IMR-90 (cell line): Measurements from ENCODE around the gene DRC7.

Experiments
- MAFK ChIP-seq: IDR thresholded peaks from 2 replicates; pipeline ENCODE4 v1.6.1; 2012; ENCODE audit warnings: low read depth, low read length, improper control_type of control experiment
- MAZ ChIP-seq: IDR thresholded peaks from 2 replicates; pipeline ENCODE4 v1.6.1; 2012; ENCODE audit warnings: low read depth, mild to moderate bottlenecking, low read length, improper control_type of control experiment, moderate library complexity, borderline replicate concordance
- MXI1 ChIP-seq: IDR thresholded peaks from 2 replicates; pipeline ENCODE4 v1.6.1; 2012; ENCODE audit warnings: low read depth, mild to moderate bottlenecking, low read length, moderate library complexity, borderline replicate concordance
- POLR2A ChIP-seq: IDR thresholded peaks from 2 replicates; pipeline ENCODE4 v1.6.1; 2012; ENCODE audit warnings: mild to moderate bottlenecking, low read depth, low read length
- RAD21 ChIP-seq: IDR thresholded peaks from 2 replicates; pipeline ENCODE4 v1.6.1; 2012; ENCODE audit warnings: low read length, improper control_type of control experiment
- RFX5 ChIP-seq: IDR thresholded peaks from 2 replicates; pipeline ENCODE4 v1.8.0; 2012; ENCODE audit warnings: low read depth, mild to moderate bottlenecking, low read length, moderate library complexity
- SMC3 ChIP-seq: fragments of 150-350 bp; IDR thresholded peaks from 2 replicates; pipeline ENCODE4 v1.6.1; 2016; ENCODE audit warnings: low read depth, mild to moderate bottlenecking, antibody characterized with exemption, low read length, moderate library complexity
- TF ChIP-seq, protein P1 (sequence below): conservative IDR thresholded peaks from 2 replicates; pipeline ENCODE4 v1.5.1; 2012; ENCODE audit warnings: mild to moderate bottlenecking, low read depth, low read length, improper control_type of control experiment
- TF ChIP-seq, protein P2 (sequence below): fragments of 150-350 bp; IDR thresholded peaks from 2 replicates; pipeline ENCODE4 v1.6.1; 2017; ENCODE audit warnings: mild to moderate bottlenecking, antibody characterized with exemption, low read length, low read depth

DNA sequence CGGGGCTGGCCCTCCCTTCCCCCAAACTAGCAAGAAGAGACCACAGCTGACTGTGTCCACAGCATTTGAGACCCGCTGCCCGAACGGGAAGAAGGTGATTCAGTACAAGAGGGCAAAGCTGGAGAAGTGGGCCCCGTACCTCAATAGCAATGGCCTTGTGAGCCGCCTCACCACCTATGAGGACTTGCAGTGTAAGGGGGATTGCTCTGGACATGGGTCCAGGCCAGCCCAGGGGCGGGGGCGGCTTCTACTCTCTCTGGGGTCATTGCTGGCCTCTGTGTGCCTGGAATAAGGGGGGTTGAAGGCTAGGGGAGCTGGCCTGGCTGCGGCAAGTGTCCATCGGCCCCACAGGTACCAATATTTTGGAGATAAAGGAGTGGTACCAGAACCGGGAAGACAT lies 28.0 kb downstream of the DRC7 start:
- TF ChIP-seq MAFK (no peak), SMC3 (no peak), POLR2A (no peak), MXI1 (no peak), RAD21 (no peak), MAZ (no peak), RFX5 (no peak)
- TF ChIP-seq, protein P1, sequence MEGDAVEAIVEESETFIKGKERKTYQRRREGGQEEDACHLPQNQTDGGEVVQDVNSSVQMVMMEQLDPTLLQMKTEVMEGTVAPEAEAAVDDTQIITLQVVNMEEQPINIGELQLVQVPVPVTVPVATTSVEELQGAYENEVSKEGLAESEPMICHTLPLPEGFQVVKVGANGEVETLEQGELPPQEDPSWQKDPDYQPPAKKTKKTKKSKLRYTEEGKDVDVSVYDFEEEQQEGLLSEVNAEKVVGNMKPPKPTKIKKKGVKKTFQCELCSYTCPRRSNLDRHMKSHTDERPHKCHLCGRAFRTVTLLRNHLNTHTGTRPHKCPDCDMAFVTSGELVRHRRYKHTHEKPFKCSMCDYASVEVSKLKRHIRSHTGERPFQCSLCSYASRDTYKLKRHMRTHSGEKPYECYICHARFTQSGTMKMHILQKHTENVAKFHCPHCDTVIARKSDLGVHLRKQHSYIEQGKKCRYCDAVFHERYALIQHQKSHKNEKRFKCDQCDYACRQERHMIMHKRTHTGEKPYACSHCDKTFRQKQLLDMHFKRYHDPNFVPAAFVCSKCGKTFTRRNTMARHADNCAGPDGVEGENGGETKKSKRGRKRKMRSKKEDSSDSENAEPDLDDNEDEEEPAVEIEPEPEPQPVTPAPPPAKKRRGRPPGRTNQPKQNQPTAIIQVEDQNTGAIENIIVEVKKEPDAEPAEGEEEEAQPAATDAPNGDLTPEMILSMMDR, result no peak
- TF ChIP-seq, protein P2, sequence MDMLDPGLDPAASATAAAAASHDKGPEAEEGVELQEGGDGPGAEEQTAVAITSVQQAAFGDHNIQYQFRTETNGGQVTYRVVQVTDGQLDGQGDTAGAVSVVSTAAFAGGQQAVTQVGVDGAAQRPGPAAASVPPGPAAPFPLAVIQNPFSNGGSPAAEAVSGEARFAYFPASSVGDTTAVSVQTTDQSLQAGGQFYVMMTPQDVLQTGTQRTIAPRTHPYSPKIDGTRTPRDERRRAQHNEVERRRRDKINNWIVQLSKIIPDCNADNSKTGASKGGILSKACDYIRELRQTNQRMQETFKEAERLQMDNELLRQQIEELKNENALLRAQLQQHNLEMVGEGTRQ, result no peak
